ENCODE results near the gene WDR33.

GRCh38 chr2:127799926-127800325 lies 11.0 kb downstream of the WDR33 start:
- TF ChIP-seq CTCF (IDR thresholded peaks at IDR 0.05; ENCODE audit: low read depth, low read length) = no peak
- TF ChIP-seq EZH2phosphoT487 (IDR thresholded peaks at IDR 0.05; ENCODE audit: low read depth) = no peak

All from OCI-LY3 (cell line).